Sigmoid colon (tissue), 7 donors: ENCODE results near the gene OLAH. TPM values are rescaled to one million over a fixed set of nuclear protein-coding genes. Genes with fewer than 3 reads are reported as not detected.

Experiments used
- DNase-seq: peaks from one replicate; pipeline ENCODE4 v3.0.0-alpha.2; 2019
- H3K27ac ChIP-seq, 4 donors: fragments of 200-600 bp; sonication (generic); one replicate each; pipeline ENCODE4 v1.5.1; 2016 to 2019; ENCODE audit warnings: mild to moderate bottlenecking in 1 of 4
- H3K27me3 ChIP-seq, 3 donors: fragments of 200-600 bp; sonication (generic); one replicate each; pipeline ENCODE4 v1.5.1; 2019; ENCODE audit warnings: mild to moderate bottlenecking in 1 of 3
- H3K36me3 ChIP-seq, 4 donors: fragments of 200-600 bp; sonication (generic); one replicate each; pipeline ENCODE4 v1.5.1; 2016 to 2019
- H3K4me1 ChIP-seq, 4 donors: fragments of 200-600 bp; sonication (generic); one replicate each; pipeline ENCODE4 v1.5.1; 2017 to 2019
- H3K4me3 ChIP-seq, 4 donors: fragments of 200-600 bp; sonication (generic); one replicate each; pipeline ENCODE4 v1.5.1; 2017 to 2019; ENCODE audit warnings: mild to moderate bottlenecking in 2 of 4, moderate library complexity in 1 of 4
- H3K9me3 ChIP-seq, 4 donors: fragments of 200-600 bp in 3 of 4; sonication (generic) in 3 of 4; one replicate each; pipeline versions ENCODE4 v1.5.1 to v1.6.1; 2013 to 2019
- CTCF ChIP-seq, 4 experiments: fragments of 450-650 bp in 3 of 4; fragments of 200-600 bp in 1 of 4; IDR thresholded peaks; one replicate each; pipeline ENCODE4 v1.5.1; 2016 to 2019; ENCODE audit warnings: antibody characterized with exemption in 4 of 4, mild to moderate bottlenecking in 3 of 4, moderate library complexity in 2 of 4
- EP300 ChIP-seq, 4 donors: sonication (generic); formaldehyde crosslinking; IDR thresholded peaks; one replicate each; pipeline ENCODE4 v1.6.1; 2017; ENCODE audit warnings: antibody characterized with exemption in 4 of 4
- POLR2A ChIP-seq, 2 donors: fragments of 450-650 bp; IDR thresholded peaks; one replicate each; pipeline ENCODE4 v1.6.1; 2016; ENCODE audit warnings: antibody characterized with exemption in 2 of 2, mild to moderate bottlenecking in 2 of 2, moderate library complexity in 2 of 2
- POLR2AphosphoS5 ChIP-seq, 4 donors: sonication (generic); formaldehyde crosslinking; IDR thresholded peaks; one replicate each; pipeline ENCODE4 v1.6.1; 2017; ENCODE audit warnings: antibody characterized with exemption in 4 of 4
- WGBS, 2 donors: extraction: QIAGEN DNeasy Blood & Tissue Kit; methylation state at CpG; one replicate each; pipeline ENCODE4 v1.1.7; 2013; 5-methylcytosine and 5-hydroxymethylcytosine counted together
- intact Hi-C: fragments of 100-400 bp; cut with DNase I; formaldehyde crosslinking; loops from one replicate; pipeline ENCODE4 v1.15.1; 2023
- polyA plus RNA-seq, 3 donors: library from polyadenylated mRNA; stranded (reverse); fragments of 200-250 nt; gene quantifications; one replicate each; pipeline ENCODE4 v1.2.3, GENCODE V29; 2013
- total RNA-seq, 4 donors: library from RNA; depleted of rRNA; stranded (reverse); fragments of >200 nt; gene quantifications; one replicate each; pipeline ENCODE4 v1.1.0, GENCODE V29; 2016
- donor health status: healthy with polysubstance abuse.
- donor health status: Bipolar disorder and iron deficiency.
- donor health status: healthy.

OLAH gene
- total and polyA plus RNA-seq, 7 donors, result 0.49 to 0.71 (median 0.63) TPM; not detected in 4

GRCh38 chr10:15045380-15045779 is 1.6 kb downstream of the OLAH start:
- H3K27ac ChIP-seq, result no peak overlapping the region
- intact Hi-C loops, result no loop called here

GRCh38 chr10:15046626-15047025 is 2.9 kb downstream of the OLAH start:
- no peak for TF ChIP-seq POLR2AphosphoS5 (IDR thresholded peaks at IDR 0.05)
- TF ChIP-seq CTCF (IDR thresholded peaks at IDR 0.05), result no peak
- no peak for TF ChIP-seq EP300 (IDR thresholded peaks at IDR 0.05)
- TF ChIP-seq POLR2A (IDR thresholded peaks at IDR 0.05), result no peak
- Histone ChIP-seq H3K27me3 (no peaks in the 10 kb centered on the region), H3K4me1 (no peaks in the 10 kb centered on the region), H3K9me3 (no peaks in the 10 kb centered on the region), H3K27ac (no peak overlapping the region), H3K36me3 (no peaks in the 10 kb centered on the region), H3K4me3 (no peak overlapping the region)
- DNase-seq, result no peak
- intact Hi-C loops, result no loop called here
- WGBS, 2 donors, result 63 to 71% methylated on average over 5 of the region's 5 CpGs

More at GRCh38 chr10:15045380-15045779, 1.6 kb downstream of the OLAH start:
- DNase-seq, result no peak
- Histone ChIP-seq H3K9me3 (no peaks in the 10 kb centered on the region), H3K4me1 (no peaks in the 10 kb centered on the region), H3K4me3 (no peak overlapping the region), H3K36me3 (no peaks in the 10 kb centered on the region), H3K27me3 (no peaks in the 10 kb centered on the region)
- TF ChIP-seq POLR2A (IDR thresholded peaks at IDR 0.05) (no peak), CTCF (IDR thresholded peaks at IDR 0.05) (no peak), POLR2AphosphoS5 (IDR thresholded peaks at IDR 0.05) (no peak), EP300 (IDR thresholded peaks at IDR 0.05) (no peak)
- WGBS, 2 donors, result 89 to 95% methylated on average over 1 of the region's 1 CpG

- Histone ChIP-seq H3K27ac (no peak overlapping the region), H3K27me3 (no peaks in the 10 kb centered on the region), H3K4me3 (no peak overlapping the region), H3K36me3 (no peaks in the 10 kb centered on the region), H3K9me3 (no peaks in the 10 kb centered on the region), H3K4me1 (no peaks in the 10 kb centered on the region)
- intact Hi-C loops, result no loop called here
- no peak for DNase-seq
- no peak for TF ChIP-seq EP300 (IDR thresholded peaks at IDR 0.05)
- TF ChIP-seq CTCF (IDR thresholded peaks at IDR 0.05), result no peak
- no peak for TF ChIP-seq POLR2A (IDR thresholded peaks at IDR 0.05)
- no peak for TF ChIP-seq POLR2AphosphoS5 (IDR thresholded peaks at IDR 0.05)
Measured at GRCh38 chr10:15049533-15049932, 5.8 kb downstream of the OLAH start.

GRCh38 chr10:15052121-15052520 is 8.4 kb downstream of the OLAH start:
- WGBS, 2 donors, result 86 to 90% methylated on average over 7 of the region's 7 CpGs
- Histone ChIP-seq H3K27ac (no peak overlapping the region), H3K4me3 (no peak overlapping the region), H3K4me1 (no peaks in the 10 kb centered on the region), H3K27me3 (no peaks in the 10 kb centered on the region), H3K9me3 (no peaks in the 10 kb centered on the region), H3K36me3 (no peaks in the 10 kb centered on the region)
- intact Hi-C loops, result no loop called here
- TF ChIP-seq POLR2AphosphoS5 (IDR thresholded peaks at IDR 0.05) (no peak), EP300 (IDR thresholded peaks at IDR 0.05) (no peak), CTCF (IDR thresholded peaks at IDR 0.05) (no peak)
- DNase-seq, result no peak

GRCh38 chr10:15053061-15053460 is 9.3 kb downstream of the OLAH start:
- no peaks in the 10 kb centered on the region for H3K4me1 ChIP-seq
- no peaks in the 10 kb centered on the region for H3K9me3 ChIP-seq
- no peak overlapping the region for H3K4me3 ChIP-seq
- no peak overlapping the region for H3K27ac ChIP-seq
- H3K36me3 ChIP-seq, result no peaks in the 10 kb centered on the region
- no peak for TF ChIP-seq EP300 (IDR thresholded peaks at IDR 0.05)
- no peak for TF ChIP-seq POLR2AphosphoS5 (IDR thresholded peaks at IDR 0.05)
- 97% methylated on average over 3 of the region's 3 CpGs for WGBS, 2 donors
- no peaks in the 10 kb centered on the region for H3K27me3 ChIP-seq
- no peak for DNase-seq
- intact Hi-C loops, result no loop called here
